GM18861 (cell line): ENCODE measurements around the gene RBBP4.
"Not testable (repeated sequence)": the region's sequence is repeated elsewhere in the genome, so short reads cannot be mapped to it uniquely, and the experiment has no call there.

ENCODE experiments used
- ATAC-seq: cut with Tn5 transposase; IDR thresholded peaks from one replicate; pipeline ENCODE4 v1.9.1; 2021; ENCODE audit not compliant: unreplicated experiment

RBBP4 gene

GRCh38 chr1:32639489-32640075 is 11.4 kb upstream of the RBBP4 start:
- no peak for ATAC-seq

- ATAC-seq, result not testable (repeated sequence)
Observed at GRCh38 chr1:32642292-32642827, 8.6 kb upstream of the RBBP4 start.

GRCh38 chr1:32644426-32644825 is 6.6 kb upstream of the RBBP4 start:
- no peak for ATAC-seq

- ATAC-seq, result no peak
Observed at GRCh38 chr1:32647308-32648134, 3.5 kb upstream of the RBBP4 start.

- ATAC-seq, result peak; percentile 63
Observed at GRCh38 chr1:32650248-32650751, 708 bp upstream of the RBBP4 start, which contains the start of gene ZBTB8OS. TSS of gene ZBTB8OS (minus strand) at chr1:32650550. CDS start at chr1:32650529, 21 bp downstream.

GRCh38 chr1:32651461-32652073 is 559 bp downstream of the RBBP4 start:
- ATAC-seq, result peak; percentile 22

GRCh38 chr1:32652244-32652962 is 1.4 kb downstream of the RBBP4 start:
- no peak for ATAC-seq

GRCh38 chr1:32659581-32659980 is 8.6 kb downstream of the RBBP4 start:
- no peak for ATAC-seq

GRCh38 chr1:32665915-32666314 is 14.9 kb downstream of the RBBP4 start:
- ATAC-seq, result no peak

GRCh38 chr1:32666901-32667566 is 16.0 kb downstream of the RBBP4 start:
- no peak for ATAC-seq

- ATAC-seq, result not testable (repeated sequence)
Observed at GRCh38 chr1:32668716-32669115, 17.7 kb downstream of the RBBP4 start.

- no peak for ATAC-seq
Observed at GRCh38 chr1:32676945-32677344, 25.9 kb downstream of the RBBP4 start.

- not testable (repeated sequence) for ATAC-seq
Observed at GRCh38 chr1:32679993-32680392, 29.0 kb downstream of the RBBP4 start.

- no peak for ATAC-seq
Observed at GRCh38 chr1:32680642-32681041, 29.6 kb downstream of the RBBP4 start.

GRCh38 chr1:32681509-32681908 is 30.5 kb downstream of the RBBP4 start:
- no peak for ATAC-seq

GRCh38 chr1:32681999-32682398 is 31.0 kb downstream of the RBBP4 start:
- ATAC-seq, result no peak

- ATAC-seq, result no peak
Observed at GRCh38 chr1:32683397-32683796, 32.4 kb downstream of the RBBP4 start.

GRCh38 chr1:32684167-32684811 is 33.3 kb downstream of the RBBP4 start:
- ATAC-seq, result no peak

- ATAC-seq, result no peak
Observed at GRCh38 chr1:32685498-32685897, 34.5 kb downstream of the RBBP4 start.

GRCh38 chr1:32686387-32686786 is 35.4 kb downstream of the RBBP4 start:
- no peak for ATAC-seq
